ENCODE results near the gene RIC1. TPM values are rescaled to one million over a fixed set of nuclear protein-coding genes. Genes with fewer than 3 reads are reported as not detected.

The RIC1 gene
- polyA plus RNA-seq, 3 donors: 13.4 to 36.4 (median 16.3) TPM

- no peak for DNase-seq
- peaks cover 49% of the 10 kb centered on the region for H3K79me2 ChIP-seq (ENCODE audit: insufficient read depth, low read length)
These were observed 14.7 kb upstream of the RIC1 start for GRCh38 chr9:5614192-5614591.

GRCh38 chr9:5614985-5615384 is 13.9 kb upstream of the RIC1 start:
- no peak overlapping the region for H3K4me3 Mint-ChIP-seq
- Histone ChIP-seq H3K4me3 (replicated peaks in 1 of 3; ENCODE audit: low read depth in 2 of 3, low read length in 3 of 3) (no peak overlapping the region), H2AFZ (ENCODE audit: insufficient read depth, low read depth, low read length, poor library complexity, severe bottlenecking) (no peak overlapping the region), H3K27me3 (ENCODE audit: control insufficient read depth in 2 of 2, insufficient read depth in 2 of 2, low read length in 2 of 2) (no peaks in the 10 kb centered on the region), H3K9ac (ENCODE audit: insufficient read depth, low read length, poor library complexity, severe bottlenecking) (no peak overlapping the region), H3K4me2 (replicated peaks; ENCODE audit: extremely low read depth, low read length, poor library complexity, severe bottlenecking) (no peak overlapping the region), H3K36me3 (replicated peaks in 1 of 2; ENCODE audit: control insufficient read depth in 1 of 2, insufficient read depth in 2 of 2, low read length in 2 of 2) (no peaks in the 10 kb centered on the region), H3K27ac (ENCODE audit: low read depth in 1 of 2, low read length in 2 of 2) (no peak overlapping the region), H3K9me3 (replicated peaks in 1 of 2; ENCODE audit: control insufficient read depth in 1 of 2, insufficient read depth in 1 of 2, low read length in 2 of 2) (no peaks in the 10 kb centered on the region), H3K4me1 (ENCODE audit: control insufficient read depth in 1 of 2, insufficient read depth in 2 of 2, low read length in 2 of 2) (peaks cover 34 to 42% of the 10 kb centered on the region in 2 donors), H3K79me2 (ENCODE audit: insufficient read depth, low read length) (peaks cover 57% of the 10 kb centered on the region), H4K20me1 (ENCODE audit: insufficient read depth, low read length) (no peaks in the 10 kb centered on the region)
- intact Hi-C loops (cut with micrococcal nuclease): no loop called here
- H3K36me3 Mint-ChIP-seq: peaks cover 3 to 14% of the 10 kb centered on the region in 2 donors
- H3K27ac Mint-ChIP-seq: peak overlapping the region in 4 of 7 donors; percentile 13 to 51 (median 20)
- WGBS (ENCODE audit: insufficient coverage): no CpG with 5 or more reads among the region's 3 CpGs
- no peaks in the 10 kb centered on the region for H3K9me3 Mint-ChIP-seq
- no peaks in the 10 kb centered on the region for H3K27me3 Mint-ChIP-seq (ENCODE audit: low read depth in 3 of 3)
- TF ChIP-seq, protein P1, sequence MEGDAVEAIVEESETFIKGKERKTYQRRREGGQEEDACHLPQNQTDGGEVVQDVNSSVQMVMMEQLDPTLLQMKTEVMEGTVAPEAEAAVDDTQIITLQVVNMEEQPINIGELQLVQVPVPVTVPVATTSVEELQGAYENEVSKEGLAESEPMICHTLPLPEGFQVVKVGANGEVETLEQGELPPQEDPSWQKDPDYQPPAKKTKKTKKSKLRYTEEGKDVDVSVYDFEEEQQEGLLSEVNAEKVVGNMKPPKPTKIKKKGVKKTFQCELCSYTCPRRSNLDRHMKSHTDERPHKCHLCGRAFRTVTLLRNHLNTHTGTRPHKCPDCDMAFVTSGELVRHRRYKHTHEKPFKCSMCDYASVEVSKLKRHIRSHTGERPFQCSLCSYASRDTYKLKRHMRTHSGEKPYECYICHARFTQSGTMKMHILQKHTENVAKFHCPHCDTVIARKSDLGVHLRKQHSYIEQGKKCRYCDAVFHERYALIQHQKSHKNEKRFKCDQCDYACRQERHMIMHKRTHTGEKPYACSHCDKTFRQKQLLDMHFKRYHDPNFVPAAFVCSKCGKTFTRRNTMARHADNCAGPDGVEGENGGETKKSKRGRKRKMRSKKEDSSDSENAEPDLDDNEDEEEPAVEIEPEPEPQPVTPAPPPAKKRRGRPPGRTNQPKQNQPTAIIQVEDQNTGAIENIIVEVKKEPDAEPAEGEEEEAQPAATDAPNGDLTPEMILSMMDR (IDR thresholded peaks at IDR 0.05): no peak
- peaks cover 47% of the 10 kb centered on the region for H3K4me1 Mint-ChIP-seq
- no peak for DNase-seq

More at GRCh38 chr9:5614192-5614591, 14.7 kb upstream of the RIC1 start:
- Histone ChIP-seq H3K9me3 (replicated peaks in 1 of 2; ENCODE audit: control insufficient read depth in 1 of 2, insufficient read depth in 1 of 2, low read length in 2 of 2) (no peaks in the 10 kb centered on the region), H3K9ac (ENCODE audit: insufficient read depth, low read length, poor library complexity, severe bottlenecking) (no peak overlapping the region), H3K4me3 (replicated peaks in 1 of 3; ENCODE audit: low read depth in 2 of 3, low read length in 3 of 3) (no peak overlapping the region), H3K4me2 (replicated peaks; ENCODE audit: extremely low read depth, low read length, poor library complexity, severe bottlenecking) (no peak overlapping the region), H3K27ac (ENCODE audit: low read depth in 1 of 2, low read length in 2 of 2) (no peak overlapping the region), H4K20me1 (ENCODE audit: insufficient read depth, low read length) (no peaks in the 10 kb centered on the region), H2AFZ (ENCODE audit: insufficient read depth, low read depth, low read length, poor library complexity, severe bottlenecking) (no peak overlapping the region), H3K27me3 (ENCODE audit: control insufficient read depth in 2 of 2, insufficient read depth in 2 of 2, low read length in 2 of 2) (no peaks in the 10 kb centered on the region), H3K36me3 (replicated peaks in 1 of 2; ENCODE audit: control insufficient read depth in 1 of 2, insufficient read depth in 2 of 2, low read length in 2 of 2) (no peaks in the 10 kb centered on the region), H3K4me1 (ENCODE audit: control insufficient read depth in 1 of 2, insufficient read depth in 2 of 2, low read length in 2 of 2) (peaks cover 32 to 42% of the 10 kb centered on the region in 2 donors)
- Mint-ChIP-seq H3K27ac (no peak overlapping the region), H3K4me3 (no peak overlapping the region), H3K27me3 (ENCODE audit: low read depth in 3 of 3) (no peaks in the 10 kb centered on the region), H3K4me1 (peaks cover 49% of the 10 kb centered on the region), H3K36me3 (peaks cover 3 to 12% of the 10 kb centered on the region in 2 donors), H3K9me3 (no peaks in the 10 kb centered on the region)
- TF ChIP-seq, protein P1 (IDR thresholded peaks at IDR 0.05): no peak
- WGBS (ENCODE audit: insufficient coverage): 100% methylated on average over 3 of the region's 4 CpGs
- intact Hi-C loops (cut with micrococcal nuclease): no loop called here
